Measurements from ENCODE around the gene VPS37B. TPM values are rescaled to one million over a fixed set of nuclear protein-coding genes. Genes with fewer than 3 reads are reported as not detected.

The VPS37B gene
- total and polyA plus RNA-seq, 2 experiments from 2014 or later, result 31.7 to 47.3 TPM

- no peak overlapping the region for H3K27ac ChIP-seq
- no peak overlapping the region for H3K4me3 ChIP-seq
- peaks cover 2% of the 10 kb centered on the region for H3K4me1 ChIP-seq (ENCODE audit: low read depth)
- H3K36me3 ChIP-seq, result no peaks in the 10 kb centered on the region
- DNase-seq (ENCODE audit: low read depth in 1 of 2, low spot score in 1 of 2), result no peak
- no peaks in the 10 kb centered on the region for H3K9me3 ChIP-seq (ENCODE audit: low read depth)
- no peaks in the 10 kb centered on the region for H3K27me3 ChIP-seq
- TF ChIP-seq, protein P1, sequence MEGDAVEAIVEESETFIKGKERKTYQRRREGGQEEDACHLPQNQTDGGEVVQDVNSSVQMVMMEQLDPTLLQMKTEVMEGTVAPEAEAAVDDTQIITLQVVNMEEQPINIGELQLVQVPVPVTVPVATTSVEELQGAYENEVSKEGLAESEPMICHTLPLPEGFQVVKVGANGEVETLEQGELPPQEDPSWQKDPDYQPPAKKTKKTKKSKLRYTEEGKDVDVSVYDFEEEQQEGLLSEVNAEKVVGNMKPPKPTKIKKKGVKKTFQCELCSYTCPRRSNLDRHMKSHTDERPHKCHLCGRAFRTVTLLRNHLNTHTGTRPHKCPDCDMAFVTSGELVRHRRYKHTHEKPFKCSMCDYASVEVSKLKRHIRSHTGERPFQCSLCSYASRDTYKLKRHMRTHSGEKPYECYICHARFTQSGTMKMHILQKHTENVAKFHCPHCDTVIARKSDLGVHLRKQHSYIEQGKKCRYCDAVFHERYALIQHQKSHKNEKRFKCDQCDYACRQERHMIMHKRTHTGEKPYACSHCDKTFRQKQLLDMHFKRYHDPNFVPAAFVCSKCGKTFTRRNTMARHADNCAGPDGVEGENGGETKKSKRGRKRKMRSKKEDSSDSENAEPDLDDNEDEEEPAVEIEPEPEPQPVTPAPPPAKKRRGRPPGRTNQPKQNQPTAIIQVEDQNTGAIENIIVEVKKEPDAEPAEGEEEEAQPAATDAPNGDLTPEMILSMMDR (IDR thresholded peaks at IDR 0.05; ENCODE audit: low read depth, low read length), result no peak
Measured at GRCh38 chr12:122847516-122847836, 48.4 kb downstream of the VPS37B start.

- Histone ChIP-seq H3K27ac (no peak overlapping the region), H3K9me3 (ENCODE audit: low read depth) (no peaks in the 10 kb centered on the region), H3K4me1 (ENCODE audit: low read depth) (peaks cover 6% of the 10 kb centered on the region), H3K27me3 (no peaks in the 10 kb centered on the region), H3K36me3 (no peaks in the 10 kb centered on the region), H3K4me3 (no peak overlapping the region)
- DNase-seq (ENCODE audit: low read depth in 1 of 2, low spot score in 1 of 2), result no peak
- TF ChIP-seq, protein P1 (IDR thresholded peaks at IDR 0.05; ENCODE audit: low read depth, low read length), result no peak
Measured at GRCh38 chr12:122846622-122847515, 49.1 kb downstream of the VPS37B start.

DNA sequence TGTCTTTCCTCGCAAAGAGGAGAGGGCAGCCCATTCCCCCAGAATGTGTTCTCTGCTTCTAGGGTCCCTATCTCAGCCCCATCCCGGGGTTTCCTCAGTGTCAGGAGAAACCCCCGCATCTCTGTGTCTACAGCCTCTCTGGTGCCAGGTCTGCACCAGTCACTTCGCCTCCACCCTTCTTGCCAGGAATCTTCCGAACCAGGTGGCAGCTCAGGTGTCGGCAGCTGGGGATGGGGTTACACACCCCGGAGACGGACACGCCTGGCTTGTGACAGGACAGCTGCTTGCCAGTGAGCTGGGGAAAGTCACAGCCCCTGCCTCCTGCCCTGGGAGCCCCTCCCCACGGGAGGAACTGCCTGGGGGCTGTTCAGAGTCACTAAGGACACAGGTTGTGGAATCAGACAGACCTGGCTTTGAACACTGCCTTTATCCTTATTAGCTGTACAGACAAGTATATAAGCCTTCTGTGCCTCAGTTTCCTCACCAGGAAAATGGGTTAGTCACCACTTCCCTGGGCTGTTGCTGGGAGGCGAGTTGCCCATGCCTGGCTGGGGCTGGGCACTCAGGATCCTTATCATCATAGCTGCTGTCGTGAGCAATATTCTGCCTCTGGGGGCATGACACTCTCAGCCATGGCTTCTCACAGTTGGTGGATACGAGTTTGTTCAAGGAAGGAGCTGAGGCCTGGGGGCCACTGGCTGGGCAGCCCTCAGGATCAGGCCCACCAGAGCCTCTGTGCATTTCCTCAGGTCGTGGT, 49.9 kb downstream of the VPS37B start:
- Histone ChIP-seq H3K4me3 (no peak overlapping the region), H3K36me3 (no peaks in the 10 kb centered on the region), H3K4me1 (ENCODE audit: low read depth) (peaks cover 8% of the 10 kb centered on the region), H3K27me3 (no peaks in the 10 kb centered on the region), H3K27ac (no peak overlapping the region), H3K9me3 (ENCODE audit: low read depth) (no peaks in the 10 kb centered on the region)
- TF ChIP-seq, protein P1 (IDR thresholded peaks at IDR 0.05; ENCODE audit: low read depth, low read length), result no peak
- DNase-seq (ENCODE audit: low read depth in 1 of 2, low spot score in 1 of 2), result no peak

DNA sequence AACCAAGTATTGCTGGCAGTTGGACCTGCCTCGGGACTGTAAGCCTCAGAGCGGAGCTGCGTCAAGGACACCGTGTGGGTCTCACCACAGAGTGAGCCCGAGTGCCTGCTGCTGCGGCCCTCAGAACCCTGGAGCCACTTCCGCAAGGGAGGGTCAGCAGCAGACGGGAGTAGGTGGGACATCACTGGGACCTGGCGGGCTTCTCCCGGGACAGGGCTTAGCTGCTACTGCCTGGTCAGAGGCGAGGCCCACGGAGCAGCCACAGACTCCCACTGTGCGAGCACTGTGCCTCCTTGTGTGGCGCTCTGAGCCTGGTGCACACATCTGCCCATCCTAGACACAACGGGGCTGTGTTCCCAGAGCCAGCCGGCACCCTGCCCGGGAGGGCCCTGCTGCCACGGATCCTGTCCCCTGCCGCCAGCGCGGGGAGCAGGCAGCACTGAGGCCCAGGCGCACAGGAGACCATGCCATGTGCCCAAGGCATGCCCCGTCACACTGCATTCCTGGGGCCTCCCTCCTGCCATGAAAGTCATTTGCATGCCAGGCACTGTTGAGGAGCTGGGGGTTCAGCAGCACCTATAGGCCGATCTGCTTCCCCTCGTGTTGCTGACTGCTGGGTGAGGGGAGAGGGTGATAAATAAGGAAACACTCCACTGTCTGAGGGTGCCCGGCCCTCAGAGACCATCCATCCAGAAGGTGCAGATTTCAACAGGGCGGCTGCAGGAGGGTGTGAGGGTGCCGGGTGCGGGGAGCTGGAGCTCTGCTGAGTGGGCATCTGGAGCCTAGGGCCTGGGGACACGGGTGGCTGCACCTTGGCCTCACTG, 50.7 kb downstream of the VPS37B start:
- TF ChIP-seq, protein P1 (IDR thresholded peaks at IDR 0.05; ENCODE audit: low read depth, low read length), result no peak
- Histone ChIP-seq H3K4me3 (no peak overlapping the region), H3K27ac (no peak overlapping the region), H3K4me1 (ENCODE audit: low read depth) (peaks cover 8% of the 10 kb centered on the region), H3K9me3 (ENCODE audit: low read depth) (no peaks in the 10 kb centered on the region), H3K36me3 (no peaks in the 10 kb centered on the region), H3K27me3 (no peaks in the 10 kb centered on the region)
- DNase-seq (ENCODE audit: low read depth in 1 of 2, low spot score in 1 of 2), result no peak

DNA sequence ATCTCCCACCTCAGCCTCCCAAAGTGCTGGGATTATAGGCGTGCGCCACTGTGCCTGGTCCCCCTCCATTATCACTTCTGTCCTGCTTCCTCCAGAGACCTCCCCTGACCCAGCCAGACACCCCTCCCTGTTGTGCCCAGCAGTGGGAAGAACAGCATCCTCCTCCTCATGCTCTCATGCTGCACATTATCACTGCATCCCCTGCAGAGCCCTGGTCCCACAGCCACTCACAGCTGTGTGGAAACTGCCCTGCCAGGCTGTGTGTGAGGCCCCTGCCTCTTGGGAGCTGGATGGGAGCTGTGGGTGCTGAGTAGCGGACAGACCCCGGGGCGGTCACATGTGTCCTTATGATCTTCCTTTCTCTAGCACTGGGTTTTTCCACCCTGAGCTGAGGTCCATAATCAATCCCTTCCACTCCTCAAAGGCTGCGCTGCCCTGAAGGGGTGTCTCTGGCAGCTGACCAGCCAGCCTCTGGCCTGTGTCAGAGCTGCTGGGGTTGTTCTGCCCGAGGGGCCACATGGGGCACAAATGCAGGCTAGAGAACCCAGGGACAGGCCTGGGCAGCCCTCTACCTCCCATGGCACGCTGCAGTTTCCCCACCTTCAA, 51.5 kb downstream of the VPS37B start:
- Histone ChIP-seq H3K36me3 (no peaks in the 10 kb centered on the region), H3K27ac (no peak overlapping the region), H3K9me3 (ENCODE audit: low read depth) (no peaks in the 10 kb centered on the region), H3K4me1 (ENCODE audit: low read depth) (peaks cover 8% of the 10 kb centered on the region), H3K27me3 (peaks cover 3% of the 10 kb centered on the region), H3K4me3 (no peak overlapping the region)
- no peak for DNase-seq (ENCODE audit: low read depth in 1 of 2, low spot score in 1 of 2)
- TF ChIP-seq, protein P1 (IDR thresholded peaks at IDR 0.05; ENCODE audit: low read depth, low read length), result no peak
